Thoracic aorta (tissue), 2 donors: Measurements from ENCODE around the gene POLA1. TPM values are rescaled to one million over a fixed set of nuclear protein-coding genes. Genes with fewer than 3 reads are reported as not detected.

Experiments used
- ATAC-seq: fragments of 150-250 bp; one replicate; pipeline ENCODE4 v1.8.0; 2017; ENCODE audit warnings: low read depth; ENCODE audit not compliant: insufficient number of reproducible peaks, low FRiP score
- DNase-seq: peaks from one replicate; pipeline ENCODE4 v3.0.0-alpha.2; 2020; ENCODE audit warnings: low spot score
- H3K27ac ChIP-seq, 2 donors: fragments of 200-600 bp; sonication (generic); 1 replicate in 1 of 2; 2 replicates in 1 of 2; pipeline ENCODE4 v1.5.1; 2016; ENCODE audit warnings: mild to moderate bottlenecking in 2 of 2, moderate library complexity in 2 of 2
- H3K27me3 ChIP-seq: fragments of 200-600 bp; sonication (generic); replicated peaks from 2 replicates; pipeline ENCODE4 v1.6.0; 2016; ENCODE audit warnings: mild to moderate bottlenecking; ENCODE audit not compliant: insufficient read depth
- H3K36me3 ChIP-seq: fragments of 200-600 bp; sonication (generic); one replicate; pipeline ENCODE4 v1.5.1; 2016
- H3K4me1 ChIP-seq, 2 donors: fragments of 200-600 bp; sonication (generic); 1 replicate in 1 of 2; 2 replicates in 1 of 2; pipeline versions ENCODE4 v1.5.1 to v1.6.0; 2016; ENCODE audit warnings: low read depth in 2 of 2, mild to moderate bottlenecking in 1 of 2; ENCODE audit not compliant: control insufficient read depth in 1 of 2
- H3K4me3 ChIP-seq: fragments of 200-600 bp; sonication (generic); 2 replicates; pipeline ENCODE4 v1.5.1; 2016; ENCODE audit warnings: mild to moderate bottlenecking
- H3K9me3 ChIP-seq: fragments of 200-600 bp; sonication (generic); 2 replicates; pipeline ENCODE4 v1.5.1; 2016
- total RNA-seq, 2 donors: library from RNA; depleted of rRNA; stranded (reverse); fragments of >200 nt; gene quantifications; one replicate each; pipeline versions ENCODE4 v1.1.0 to v1.2.3, GENCODE V29; 2016
- TF ChIP-seq, protein P1 (sequence below): fragments of 200-600 bp; sonication (generic); IDR thresholded peaks from one replicate; pipeline ENCODE4 v1.5.1; 2019; ENCODE audit warnings: antibody characterized with exemption

The POLA1 gene
- total RNA-seq, 2 donors from 2014 or later: 11.6 to 20.6 TPM

DNA sequence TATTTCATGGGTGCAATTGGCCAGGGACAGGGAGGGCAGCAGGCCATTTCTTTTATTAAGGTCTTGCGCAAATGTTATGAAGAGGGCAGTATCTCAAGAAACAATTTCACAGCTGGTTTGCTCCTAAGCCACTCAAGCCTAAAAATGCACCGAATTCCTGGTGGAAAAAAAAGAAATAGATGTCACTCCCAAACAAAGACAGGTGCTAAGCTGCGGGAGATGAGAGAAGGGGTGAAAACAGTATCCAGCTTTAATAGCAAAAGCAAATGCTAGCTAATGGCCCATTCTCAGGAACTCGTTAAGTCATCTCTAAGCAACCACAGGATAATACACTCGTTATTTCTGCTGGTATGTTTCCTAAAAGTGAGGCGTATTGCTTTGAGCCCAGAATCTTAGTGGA is 205.7 kb downstream of the POLA1 start:
- Histone ChIP-seq H3K9me3 (no peaks in the 10 kb centered on the region), H3K4me3 (no peak overlapping the region), H3K27me3 (no peaks in the 10 kb centered on the region), H3K4me1 (no peaks in the 10 kb centered on the region), H3K27ac (no peak overlapping the region), H3K36me3 (no peaks in the 10 kb centered on the region)
- DNase-seq (no peak), ATAC-seq (no peak)
- TF ChIP-seq, protein P1, sequence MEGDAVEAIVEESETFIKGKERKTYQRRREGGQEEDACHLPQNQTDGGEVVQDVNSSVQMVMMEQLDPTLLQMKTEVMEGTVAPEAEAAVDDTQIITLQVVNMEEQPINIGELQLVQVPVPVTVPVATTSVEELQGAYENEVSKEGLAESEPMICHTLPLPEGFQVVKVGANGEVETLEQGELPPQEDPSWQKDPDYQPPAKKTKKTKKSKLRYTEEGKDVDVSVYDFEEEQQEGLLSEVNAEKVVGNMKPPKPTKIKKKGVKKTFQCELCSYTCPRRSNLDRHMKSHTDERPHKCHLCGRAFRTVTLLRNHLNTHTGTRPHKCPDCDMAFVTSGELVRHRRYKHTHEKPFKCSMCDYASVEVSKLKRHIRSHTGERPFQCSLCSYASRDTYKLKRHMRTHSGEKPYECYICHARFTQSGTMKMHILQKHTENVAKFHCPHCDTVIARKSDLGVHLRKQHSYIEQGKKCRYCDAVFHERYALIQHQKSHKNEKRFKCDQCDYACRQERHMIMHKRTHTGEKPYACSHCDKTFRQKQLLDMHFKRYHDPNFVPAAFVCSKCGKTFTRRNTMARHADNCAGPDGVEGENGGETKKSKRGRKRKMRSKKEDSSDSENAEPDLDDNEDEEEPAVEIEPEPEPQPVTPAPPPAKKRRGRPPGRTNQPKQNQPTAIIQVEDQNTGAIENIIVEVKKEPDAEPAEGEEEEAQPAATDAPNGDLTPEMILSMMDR: no peak

DNA sequence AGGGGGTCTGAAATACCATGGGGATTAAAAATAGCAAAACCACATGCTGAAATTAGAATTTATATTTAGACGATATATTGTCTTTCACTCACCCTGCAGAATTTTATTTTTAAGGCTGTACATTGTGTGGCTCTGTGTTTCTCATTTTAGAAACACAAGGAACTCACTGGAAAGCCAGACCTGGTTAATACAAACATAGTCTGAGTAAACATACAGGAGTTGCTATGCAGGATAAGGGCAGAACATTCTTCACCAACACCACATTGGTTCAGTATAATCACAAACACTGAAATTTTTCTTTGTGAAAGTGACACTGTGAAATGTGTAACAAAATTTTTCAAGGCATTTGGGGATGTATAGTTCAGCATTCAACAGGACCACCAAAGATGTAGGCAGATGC is 206.5 kb downstream of the POLA1 start:
- Histone ChIP-seq H3K36me3 (no peaks in the 10 kb centered on the region), H3K27ac (no peak overlapping the region), H3K27me3 (no peaks in the 10 kb centered on the region), H3K9me3 (no peaks in the 10 kb centered on the region), H3K4me1 (no peaks in the 10 kb centered on the region), H3K4me3 (no peak overlapping the region)
- no peak for ATAC-seq
- DNase-seq: no peak
- TF ChIP-seq, protein P1: no peak

DNA sequence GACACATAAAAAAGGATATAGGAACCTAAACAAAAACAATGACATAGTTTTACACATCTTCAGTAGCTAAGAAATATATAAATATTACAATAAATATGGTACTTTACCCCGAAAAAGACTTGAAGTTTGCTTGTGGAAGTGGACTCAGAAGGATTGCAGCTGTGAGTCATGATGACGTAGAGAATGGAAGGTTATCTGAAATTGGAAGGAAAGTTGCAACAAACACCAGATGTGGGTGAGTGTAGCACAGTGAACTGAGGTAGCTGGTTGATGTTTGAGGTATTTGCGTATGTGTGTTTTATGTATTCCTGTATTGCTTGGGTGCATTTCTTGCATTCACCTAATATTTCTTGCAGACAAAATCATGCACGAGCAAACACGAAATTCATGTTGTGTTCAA is 209.1 kb downstream of the POLA1 start:
- no peaks in the 10 kb centered on the region for H3K9me3 ChIP-seq
- ATAC-seq (no peak), DNase-seq (no peak)
- no peak overlapping the region for H3K4me3 ChIP-seq
- TF ChIP-seq, protein P1: no peak
- H3K27me3 ChIP-seq: no peaks in the 10 kb centered on the region
- no peaks in the 10 kb centered on the region for H3K36me3 ChIP-seq
- no peak overlapping the region for H3K27ac ChIP-seq
- no peaks in the 10 kb centered on the region for H3K4me1 ChIP-seq

DNA sequence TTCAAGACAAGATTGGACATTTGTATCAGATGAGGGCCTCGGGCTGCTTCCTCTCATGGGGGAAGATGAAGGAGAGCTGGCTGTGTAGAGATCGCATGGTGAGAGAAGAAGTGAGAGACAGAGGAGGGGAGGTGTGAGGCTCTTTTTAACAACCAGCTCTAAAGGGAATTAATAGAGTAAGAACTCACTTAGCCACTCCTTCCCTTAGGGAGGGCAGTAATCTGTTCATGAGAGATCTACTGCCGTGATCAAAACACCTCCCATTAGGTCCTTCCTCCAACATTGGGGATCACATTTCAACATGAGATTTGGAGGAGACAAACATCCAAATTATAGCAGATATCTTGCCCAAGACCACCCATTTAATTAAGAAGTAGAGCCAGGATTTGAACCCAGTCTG is 225.0 kb downstream of the POLA1 start:
- TF ChIP-seq, protein P1: no peak
- no peaks in the 10 kb centered on the region for H3K27me3 ChIP-seq
- no peak overlapping the region for H3K27ac ChIP-seq
- ATAC-seq (no peak), DNase-seq (no peak)
- no peaks in the 10 kb centered on the region for H3K9me3 ChIP-seq
- H3K4me1 ChIP-seq: no peaks in the 10 kb centered on the region
- no peaks in the 10 kb centered on the region for H3K36me3 ChIP-seq
- no peak overlapping the region for H3K4me3 ChIP-seq

DNA sequence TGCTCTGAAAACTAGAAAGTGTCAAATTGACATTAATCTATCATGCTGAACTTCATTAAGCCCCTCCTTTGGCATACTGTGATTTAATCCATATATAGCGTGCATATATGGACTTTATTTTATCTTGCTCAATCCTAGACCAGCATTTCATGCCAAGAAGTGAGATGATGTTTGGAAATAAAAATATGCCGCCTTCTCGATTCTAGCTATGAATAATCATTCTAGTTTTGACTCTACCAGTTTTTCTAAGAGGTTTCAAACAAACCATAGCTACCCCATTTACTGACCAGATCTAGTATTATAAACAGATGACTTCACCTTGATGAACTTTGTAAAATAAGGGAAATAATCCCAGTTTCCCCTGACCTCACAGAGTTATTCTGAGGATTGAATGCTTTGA is 227.1 kb downstream of the POLA1 start:
- ATAC-seq (no peak), DNase-seq (no peak)
- Histone ChIP-seq H3K9me3 (no peaks in the 10 kb centered on the region), H3K36me3 (no peaks in the 10 kb centered on the region), H3K27me3 (no peaks in the 10 kb centered on the region), H3K4me3 (no peak overlapping the region), H3K4me1 (no peaks in the 10 kb centered on the region), H3K27ac (no peak overlapping the region)
- TF ChIP-seq, protein P1: no peak
